HTR-8/SVneo (cell line): Measurements from ENCODE around the gene KRT81.
"Not testable (repeated sequence)": the region's sequence is repeated elsewhere in the genome, so short reads cannot be mapped to it uniquely, and the experiment has no call there.

ENCODE experiments used
- DNase-seq: peaks from one replicate; pipeline ENCODE4 v3.0.0; 2011; ENCODE audit warnings: low spot score, mixed read lengths; ENCODE audit not compliant: insufficient read length
- FAIRE-seq: peaks from 2 replicates; lab custom pipeline; 2011; peaks lifted over from hg19 to GRCh38; lab: Jason Lieb, UNC

Gene KRT81

GRCh38 chr12:52300796-52301691 lies 9.7 kb upstream of the KRT81 start:
- DNase-seq (no peak), FAIRE-seq (no peak)

GRCh38 chr12:52298677-52299190 lies 7.4 kb upstream of the KRT81 start:
- FAIRE-seq (no peak), DNase-seq (no peak)

- DNase-seq (no peak), FAIRE-seq (no peak)
Observed at GRCh38 chr12:52296572-52297215, 5.4 kb upstream of the KRT81 start.

GRCh38 chr12:52295663-52296062 lies 4.3 kb upstream of the KRT81 start:
- no peak for DNase-seq

GRCh38 chr12:52294803-52295202 lies 3.5 kb upstream of the KRT81 start:
- DNase-seq (no peak), FAIRE-seq (no peak)

More at GRCh38 chr12:52295663-52296062, 4.3 kb upstream of the KRT81 start:
- FAIRE-seq = no peak

- DNase-seq (no peak), FAIRE-seq (no peak)
Observed at GRCh38 chr12:52293926-52294325, 2.6 kb upstream of the KRT81 start.

GRCh38 chr12:52290483-52291134 lies 725 bp downstream of the KRT81 start:
- FAIRE-seq = peak; percentile 86
- not testable (repeated sequence) for DNase-seq

- peak; percentile 90 for FAIRE-seq
Observed at GRCh38 chr12:52287816-52288805, 3.2 kb downstream of the KRT81 start.

GRCh38 chr12:52286857-52287785 lies 4.2 kb downstream of the KRT81 start:
- not testable (repeated sequence) for FAIRE-seq

More at GRCh38 chr12:52287816-52288805, 3.2 kb downstream of the KRT81 start:
- DNase-seq = not testable (repeated sequence)

GRCh38 chr12:52285851-52286530 lies 5.3 kb downstream of the KRT81 start:
- no peak for DNase-seq
- no peak for FAIRE-seq

More at GRCh38 chr12:52286857-52287785, 4.2 kb downstream of the KRT81 start:
- DNase-seq = not testable (repeated sequence)

GRCh38 chr12:52285172-52285745 lies 6.1 kb downstream of the KRT81 start:
- DNase-seq (peak; percentile 57), FAIRE-seq (peak; percentile 9)

GRCh38 chr12:52284562-52285171 lies 6.7 kb downstream of the KRT81 start:
- no peak for FAIRE-seq
- no peak for DNase-seq

- FAIRE-seq (peak; percentile 84), DNase-seq (peak; percentile 91)
Observed at GRCh38 chr12:52280796-52281560, 10.4 kb downstream of the KRT81 start.

- DNase-seq = peak; percentile 74
- no peak for FAIRE-seq
Observed at GRCh38 chr12:52280319-52280795, 11.0 kb downstream of the KRT81 start.

- FAIRE-seq = no peak
Observed at GRCh38 chr12:52279422-52280318, 11.7 kb downstream of the KRT81 start.

More at GRCh38 chr12:52279422-52280318, 11.7 kb downstream of the KRT81 start:
- no peak for DNase-seq
